ENCODE measurements around the gene MLLT6. TPM values are rescaled to one million over a fixed set of nuclear protein-coding genes. Genes with fewer than 3 reads are reported as not detected.

MLLT6 gene
- total and polyA plus RNA-seq, 2 of the 13 experiments (the other 11 are each of a cell fraction or from before 2014, with no cell fraction given), result 50.7 to 69.5 TPM

DNA sequence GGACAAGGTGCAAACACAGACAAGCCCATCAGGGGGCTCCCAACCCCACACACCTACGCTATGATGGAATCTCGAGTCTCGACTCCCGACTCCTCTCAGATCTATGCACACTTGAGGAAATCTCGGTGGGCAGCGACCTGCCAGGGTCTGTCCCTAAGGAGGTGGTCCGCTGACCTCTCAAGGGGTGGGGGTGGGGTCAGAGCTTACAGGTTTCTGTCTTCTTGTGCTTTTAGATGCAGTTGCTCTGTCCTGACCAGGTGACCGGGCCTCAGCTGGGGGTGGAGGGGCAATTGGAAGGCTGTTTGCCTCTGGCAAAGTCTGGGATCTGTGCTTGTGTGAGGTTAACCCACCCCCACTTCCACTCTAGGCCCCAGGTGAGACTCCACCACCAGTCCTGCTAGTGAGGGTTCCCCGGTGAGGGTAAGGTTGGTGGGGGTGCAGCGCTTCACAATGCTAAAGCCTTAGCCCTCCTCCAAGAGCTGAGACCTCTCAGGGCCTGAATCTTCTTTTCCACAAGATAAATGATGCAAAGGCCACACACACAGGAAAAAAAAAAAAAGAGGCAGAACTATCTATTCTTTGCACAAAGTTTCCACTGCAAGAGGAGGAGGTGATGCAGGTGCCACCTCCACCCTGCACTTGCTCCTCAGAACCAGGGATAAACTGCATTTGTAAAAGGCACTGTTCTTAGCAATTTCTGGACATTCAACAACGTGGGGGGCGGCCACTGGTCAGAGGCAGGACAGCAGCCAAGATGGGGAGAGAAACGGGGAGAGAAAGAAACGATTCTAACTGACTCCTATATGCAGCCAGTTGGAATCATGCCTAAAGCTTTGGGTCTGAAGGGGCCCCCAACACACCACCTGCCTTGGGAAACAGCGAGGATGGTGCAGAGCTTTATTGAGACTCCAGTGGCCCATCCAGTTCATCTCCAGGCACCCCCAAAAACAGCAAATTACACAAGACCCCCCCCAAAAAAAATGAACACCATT, 29.2 kb downstream of the MLLT6 start (continued):
- TF ChIP-seq ZNF589 (CRISPR knock-in tag; conservative IDR thresholded peaks at IDR 0.05), result no peak
- no peak for TF ChIP-seq TCF7L2 (IDR thresholded peaks at IDR 0.05; ENCODE audit: low read depth, low read length)
- no peak for TF ChIP-seq ZNF343 (CRISPR knock-in tag; IDR thresholded peaks at IDR 0.05)
- no peak for TF ChIP-seq ZNF138 (CRISPR knock-in tag; IDR thresholded peaks at IDR 0.05; ENCODE audit: low read depth)
- TF ChIP-seq ZFAT (CRISPR knock-in tag; conservative IDR thresholded peaks at IDR 0.05), result no peak
- no peak for TF ChIP-seq RBAK (CRISPR knock-in tag; IDR thresholded peaks at IDR 0.05)
- no peak for TF ChIP-seq CBFB (CRISPR knock-in tag; IDR thresholded peaks at IDR 0.05)
- no peak for TF ChIP-seq PITX1 (CRISPR knock-in tag; IDR thresholded peaks at IDR 0.05)
- TF ChIP-seq ZNF234 (CRISPR knock-in tag; conservative IDR thresholded peaks at IDR 0.05), result no peak
- no peak for TF ChIP-seq ARNT (IDR thresholded peaks at IDR 0.05)
- no peak for TF ChIP-seq ZSCAN20 (CRISPR knock-in tag; IDR thresholded peaks at IDR 0.05; ENCODE audit: borderline replicate concordance)
- TF ChIP-seq, protein P1, sequence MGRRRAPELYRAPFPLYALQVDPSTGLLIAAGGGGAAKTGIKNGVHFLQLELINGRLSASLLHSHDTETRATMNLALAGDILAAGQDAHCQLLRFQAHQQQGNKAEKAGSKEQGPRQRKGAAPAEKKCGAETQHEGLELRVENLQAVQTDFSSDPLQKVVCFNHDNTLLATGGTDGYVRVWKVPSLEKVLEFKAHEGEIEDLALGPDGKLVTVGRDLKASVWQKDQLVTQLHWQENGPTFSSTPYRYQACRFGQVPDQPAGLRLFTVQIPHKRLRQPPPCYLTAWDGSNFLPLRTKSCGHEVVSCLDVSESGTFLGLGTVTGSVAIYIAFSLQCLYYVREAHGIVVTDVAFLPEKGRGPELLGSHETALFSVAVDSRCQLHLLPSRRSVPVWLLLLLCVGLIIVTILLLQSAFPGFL (CRISPR knock-in tag; IDR thresholded peaks at IDR 0.05), result no peak
- TF ChIP-seq ZNF460 (CRISPR knock-in tag; IDR thresholded peaks at IDR 0.05; ENCODE audit: borderline replicate concordance), result no peak
- no peak for TF ChIP-seq KLF15 (CRISPR knock-in tag; IDR thresholded peaks at IDR 0.05; ENCODE audit: borderline replicate concordance)
- TF ChIP-seq, protein P2, sequence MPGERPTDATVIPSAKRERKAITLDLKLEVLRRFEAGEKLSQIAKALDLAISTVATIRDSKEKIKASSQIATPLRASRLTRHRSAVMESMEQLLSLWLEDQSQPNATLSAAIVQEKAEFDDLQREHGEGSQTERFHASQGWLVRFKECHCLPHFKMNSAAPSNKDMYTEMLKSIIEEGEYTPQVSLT (CRISPR knock-in tag; IDR thresholded peaks at IDR 0.05; ENCODE audit: borderline replicate concordance, low read depth), result no peak
- TF ChIP-seq CREM (IDR thresholded peaks at IDR 0.05), result no peak
- no peak for TF ChIP-seq CREM (CRISPR knock-in tag; IDR thresholded peaks at IDR 0.05)
- peak; percentile 49 for TF ChIP-seq STAG1 (CRISPR knock-in tag; IDR thresholded peaks at IDR 0.05)
- TF ChIP-seq MYNN (CRISPR knock-in tag; IDR thresholded peaks at IDR 0.05; ENCODE audit: low read depth), result no peak
- TF ChIP-seq, protein P3, sequence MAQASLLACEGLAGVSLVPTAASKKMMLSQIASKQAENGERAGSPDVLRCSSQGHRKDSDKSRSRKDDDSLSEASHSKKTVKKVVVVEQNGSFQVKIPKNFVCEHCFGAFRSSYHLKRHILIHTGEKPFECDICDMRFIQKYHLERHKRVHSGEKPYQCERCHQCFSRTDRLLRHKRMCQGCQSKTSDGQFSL (CRISPR knock-in tag; IDR thresholded peaks at IDR 0.05), result 0 out of 2 replicates have a peak, but pooled peaks have one; percentile 0
- no peak for TF ChIP-seq NRL (CRISPR knock-in tag; IDR thresholded peaks at IDR 0.05; ENCODE audit: borderline replicate concordance)
- TF ChIP-seq POLR2G (IDR thresholded peaks at IDR 0.05; ENCODE audit: low read depth, low read length), result peak; percentile 59
- no peak for TF ChIP-seq ZNF607 (CRISPR knock-in tag; IDR thresholded peaks at IDR 0.05; ENCODE audit: borderline replicate concordance)
- no peak for TF ChIP-seq TRIM24 (CRISPR knock-in tag; IDR thresholded peaks at IDR 0.05)
- TF ChIP-seq SP2 (CRISPR knock-in tag; IDR thresholded peaks at IDR 0.05), result no peak
- no peak for TF ChIP-seq ZNF282 (IDR thresholded peaks at IDR 0.05; ENCODE audit: partially characterized antibody)
- TF ChIP-seq, protein P4, sequence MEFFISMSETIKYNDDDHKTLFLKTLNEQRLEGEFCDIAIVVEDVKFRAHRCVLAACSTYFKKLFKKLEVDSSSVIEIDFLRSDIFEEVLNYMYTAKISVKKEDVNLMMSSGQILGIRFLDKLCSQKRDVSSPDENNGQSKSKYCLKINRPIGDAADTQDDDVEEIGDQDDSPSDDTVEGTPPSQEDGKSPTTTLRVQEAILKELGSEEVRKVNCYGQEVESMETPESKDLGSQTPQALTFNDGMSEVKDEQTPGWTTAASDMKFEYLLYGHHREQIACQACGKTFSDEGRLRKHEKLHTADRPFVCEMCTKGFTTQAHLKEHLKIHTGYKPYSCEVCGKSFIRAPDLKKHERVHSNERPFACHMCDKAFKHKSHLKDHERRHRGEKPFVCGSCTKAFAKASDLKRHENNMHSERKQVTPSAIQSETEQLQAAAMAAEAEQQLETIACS (CRISPR knock-in tag; IDR thresholded peaks at IDR 0.05), result no peak
- TF ChIP-seq IRX3 (CRISPR knock-in tag; IDR thresholded peaks at IDR 0.05; ENCODE audit: borderline replicate concordance, low read depth), result no peak
- TF ChIP-seq AGO2 (optimal IDR thresholded peaks at IDR 0.05; ENCODE audit: low read depth, low read length), result no peak

All from HepG2 (cell line).